Dermis blood vessel endothelial cell (primary cell): Measurements from ENCODE around the gene YAF2. TPM values are rescaled to one million over a fixed set of nuclear protein-coding genes. Genes with fewer than 3 reads are reported as not detected.
A peak's percentile ranks its signal among the peaks of the same experiment; 100 is the strongest.

Experiments
- DNase-seq: peaks from one replicate; pipeline ENCODE4 v3.0.0; 2010
- total RNA-seq: library from RNA; depleted of rRNA; stranded (reverse); fragments of >200 nt; gene quantifications from 2 replicates; pipeline ENCODE4 v1.2.3, GENCODE V29; 2014

YAF2 gene
- total RNA-seq, 1 donor from 2014 or later, result 19.1 TPM

- no peak for DNase-seq
These were observed 96.0 kb downstream of the YAF2 start for GRCh38 chr12:42141981-42142606.

DNA sequence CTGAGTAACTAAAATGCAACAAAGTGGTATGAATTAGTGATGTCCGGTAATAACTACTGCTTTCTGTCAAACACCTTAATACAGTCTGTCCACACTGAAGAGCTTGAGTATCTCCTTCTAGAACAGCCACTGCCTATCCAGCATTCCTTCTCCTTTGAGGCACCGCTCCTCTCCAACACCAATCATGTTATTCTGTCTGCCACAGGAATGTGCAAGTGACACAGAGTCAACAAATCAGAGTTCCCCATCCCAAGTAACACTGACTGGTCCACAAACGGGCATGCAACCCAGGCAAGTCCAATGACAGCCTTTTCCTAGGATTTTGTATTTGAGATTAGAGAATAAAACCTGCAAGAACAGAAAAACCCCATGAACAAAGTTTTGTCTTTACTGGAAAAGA lies 97.1 kb downstream of the YAF2 start:
- peak; percentile 8 for DNase-seq

GRCh38 chr12:42135259-42135814 lies 102.7 kb downstream of the YAF2 start:
- no peak for DNase-seq

- DNase-seq, result peak; percentile 53
These were observed 107.2 kb downstream of the YAF2 start for GRCh38 chr12:42130672-42131402.

DNA sequence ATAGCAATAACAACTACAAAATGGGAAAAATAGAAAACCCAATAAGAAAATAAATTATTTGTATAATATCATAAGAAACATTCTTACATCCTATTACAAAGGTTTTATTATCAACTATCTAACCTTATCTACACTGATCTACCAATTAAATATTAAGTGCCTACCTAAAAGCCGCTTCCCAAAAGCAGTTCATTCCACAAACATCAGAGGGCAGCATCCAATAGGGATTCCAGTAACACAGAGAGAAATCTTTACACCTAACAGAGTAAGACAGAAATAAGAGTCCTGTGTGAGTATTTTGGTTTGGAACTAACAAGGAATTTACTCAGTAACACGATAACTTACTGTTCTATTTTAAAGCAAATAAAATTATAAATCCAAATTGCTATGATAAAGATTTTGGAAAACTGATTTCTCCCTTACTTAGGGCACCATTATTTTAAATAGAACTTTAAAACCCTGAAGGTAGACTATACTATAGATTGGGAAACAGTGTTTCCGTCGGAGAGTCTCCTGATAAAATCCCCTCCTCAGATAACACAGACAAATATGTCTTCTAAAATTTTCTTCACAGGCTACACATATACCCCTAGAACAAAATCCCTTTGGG lies 108.3 kb downstream of the YAF2 start:
- DNase-seq, result peak; percentile 88

DNA sequence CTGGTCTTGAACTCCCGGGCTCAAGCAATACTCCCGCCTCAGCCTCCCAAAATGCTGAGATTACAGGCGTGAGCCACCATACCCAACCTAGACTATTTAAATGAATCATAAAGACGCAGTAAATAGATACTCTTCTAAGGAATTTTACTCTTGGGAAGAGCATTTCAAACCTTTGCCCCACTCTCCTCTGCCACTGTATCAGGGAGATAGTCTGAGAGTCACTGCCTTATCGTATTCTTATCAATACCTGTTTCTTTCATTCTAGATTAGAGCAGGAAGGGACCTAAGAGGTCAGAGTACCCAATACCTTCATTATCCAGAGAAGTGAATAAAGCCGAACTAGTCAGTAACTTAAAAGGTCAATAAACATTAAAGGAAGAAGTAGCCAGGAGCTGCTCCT lies 109.2 kb downstream of the YAF2 start:
- DNase-seq, result no peak

GRCh38 chr12:42128327-42128726 lies 109.7 kb downstream of the YAF2 start:
- DNase-seq, result peak; percentile 32

- DNase-seq, result no peak
These were observed 111.1 kb downstream of the YAF2 start for GRCh38 chr12:42126963-42127362.

GRCh38 chr12:42125388-42125767 lies 112.7 kb downstream of the YAF2 start:
- no peak for DNase-seq

DNA sequence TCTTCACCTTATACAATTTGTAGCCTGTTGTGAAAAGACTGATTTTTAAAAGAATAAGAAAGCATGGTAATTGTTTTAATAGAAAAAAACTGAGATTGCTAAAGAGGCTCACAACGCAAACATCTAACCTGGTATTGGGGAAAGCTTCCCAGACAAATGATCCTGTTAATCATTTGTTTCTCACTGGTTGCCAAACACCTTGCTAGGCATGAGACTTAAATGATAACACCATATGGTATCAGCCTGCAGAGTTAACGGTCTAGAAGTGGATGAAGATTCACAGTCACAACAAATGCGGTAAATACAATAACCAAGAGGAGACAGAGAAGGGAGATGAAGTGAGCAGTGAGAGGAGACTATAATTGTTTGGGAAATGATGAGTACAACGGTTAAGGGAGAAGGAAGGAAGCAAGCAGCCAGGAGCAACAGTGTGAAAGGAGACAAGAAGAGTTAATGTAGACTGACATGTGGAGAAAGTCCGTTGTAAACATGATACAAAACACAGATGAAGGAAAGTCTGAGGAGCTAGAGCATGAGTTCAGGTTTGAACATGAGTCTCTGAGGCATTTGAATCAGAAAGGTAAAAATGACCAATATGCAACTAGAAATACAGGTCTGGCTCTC lies 113.2 kb downstream of the YAF2 start:
- DNase-seq, result no peak

- peak; percentile 39 for DNase-seq
These were observed 118.9 kb downstream of the YAF2 start for GRCh38 chr12:42119085-42119633.

- no peak for DNase-seq
These were observed 119.7 kb downstream of the YAF2 start for GRCh38 chr12:42118136-42118879.

- DNase-seq, result no peak
These were observed 129.0 kb downstream of the YAF2 start for GRCh38 chr12:42109031-42109430.

Other genes with a start within 250 kb of the YAF2 start
- 25.2 and 44.2 TPM in 2 replicates for gene GXYLT1, start 93.4 kb downstream of the YAF2 start, total RNA-seq
- 22.1 and 33.4 TPM in 2 replicates for gene ZCRB1, start 87.8 kb upstream of the YAF2 start, total RNA-seq
- 99.5 and 101 TPM in 2 replicates for gene PPHLN1, start 87.9 kb upstream of the YAF2 start, total RNA-seq